Frontal cortex (tissue), 4 donors: Measurements from ENCODE around the gene GALNT8. TPM values are rescaled to one million over a fixed set of nuclear protein-coding genes. Genes with fewer than 3 reads are reported as not detected.

Experiments used
- DNase-seq, 2 donors: peaks; one replicate each; pipeline ENCODE4 v3.0.0; 2012; ENCODE audit warnings: low spot score in 2 of 2
- FAIRE-seq: peaks from 2 replicates; lab custom pipeline; 2012; peaks lifted over from hg19 to GRCh38; lab: Jason Lieb, UNC
- total RNA-seq: library from RNA; depleted of rRNA; stranded (reverse); fragments of >200 nt; gene quantifications from one replicate; pipeline ENCODE4 v1.2.3, GENCODE V29; 2014
- donor health status: control.
- donor health status: control.
- donor health status: control.

Gene GALNT8
- total RNA-seq, 1 donor from 2014 or later = 57.5 TPM

- no peak for FAIRE-seq
- DNase-seq = no peak
Measured at GRCh38 chr12:4787965-4788364, 67.8 kb downstream of the GALNT8 start.

GRCh38 chr12:4789776-4790175 lies 69.6 kb downstream of the GALNT8 start:
- DNase-seq (no peak), FAIRE-seq (no peak)

GRCh38 chr12:4791497-4791896 lies 71.3 kb downstream of the GALNT8 start:
- DNase-seq (no peak), FAIRE-seq (no peak)

DNA sequence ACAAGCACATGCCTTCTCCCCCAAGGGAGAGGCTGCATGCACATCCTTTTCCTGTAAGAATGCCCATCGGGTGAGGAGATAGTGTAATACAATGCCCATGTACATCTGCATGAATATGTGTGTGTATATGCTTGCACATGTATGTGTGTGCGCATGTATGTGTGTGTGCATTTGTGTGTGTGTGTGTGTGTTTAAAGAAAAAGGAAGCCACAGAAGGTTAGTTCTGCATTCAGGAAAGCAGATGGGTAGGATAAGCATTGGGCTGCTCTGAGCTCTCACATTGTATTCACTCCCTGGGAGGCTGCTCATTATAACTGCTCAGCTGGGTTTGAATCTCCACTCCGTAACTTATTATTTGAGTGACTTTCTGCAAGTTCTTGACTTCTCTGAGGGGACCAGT lies 74.3 kb downstream of the GALNT8 start:
- DNase-seq (no peak), FAIRE-seq (no peak)

GRCh38 chr12:4796216-4796615 lies 76.0 kb downstream of the GALNT8 start:
- no peak for DNase-seq
- FAIRE-seq = no peak

- FAIRE-seq (no peak), DNase-seq (no peak)
Measured at GRCh38 chr12:4796694-4797482, 76.7 kb downstream of the GALNT8 start.

DNA sequence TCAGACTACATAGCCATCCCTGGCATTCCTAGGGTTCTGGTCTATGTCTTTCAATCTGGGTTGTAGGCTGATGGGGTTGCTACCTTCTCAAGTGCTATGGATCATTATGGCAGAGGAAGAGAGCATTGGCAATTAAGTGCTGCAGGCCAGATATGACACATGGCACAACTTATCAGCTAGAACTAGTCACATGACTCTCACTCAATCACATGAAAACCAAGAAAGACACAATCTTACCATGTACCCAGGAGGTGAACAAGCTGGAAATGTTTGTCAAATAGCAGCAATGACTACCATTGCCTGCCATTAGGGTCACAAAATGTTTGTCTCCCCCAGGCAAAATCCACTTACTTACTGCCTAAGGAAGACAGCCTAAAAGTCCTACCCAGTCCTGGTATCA lies 80.4 kb downstream of the GALNT8 start:
- DNase-seq (no peak), FAIRE-seq (no peak)

DNA sequence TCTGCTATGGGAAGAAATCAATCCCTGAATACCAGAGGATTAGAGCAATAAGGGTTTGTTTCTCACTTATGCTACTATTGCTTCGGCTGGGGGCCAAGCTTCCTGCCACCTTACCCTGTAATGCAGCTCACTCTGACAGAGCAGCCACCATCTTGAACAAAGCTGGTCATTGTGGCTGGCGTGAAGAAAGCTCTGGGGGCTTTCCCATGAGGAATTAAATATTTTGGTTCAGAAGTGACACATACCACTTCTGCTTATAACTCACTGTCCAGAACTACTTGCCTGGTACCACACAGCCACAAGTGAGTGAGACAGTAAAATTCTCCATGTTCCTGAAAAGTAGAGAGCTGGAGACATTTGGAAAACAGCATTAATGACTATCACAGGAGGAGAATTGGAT lies 82.6 kb downstream of the GALNT8 start:
- FAIRE-seq (no peak), DNase-seq (no peak)

- FAIRE-seq (no peak), DNase-seq (no peak)
Measured at GRCh38 chr12:4806439-4807115, 86.4 kb downstream of the GALNT8 start.

DNA sequence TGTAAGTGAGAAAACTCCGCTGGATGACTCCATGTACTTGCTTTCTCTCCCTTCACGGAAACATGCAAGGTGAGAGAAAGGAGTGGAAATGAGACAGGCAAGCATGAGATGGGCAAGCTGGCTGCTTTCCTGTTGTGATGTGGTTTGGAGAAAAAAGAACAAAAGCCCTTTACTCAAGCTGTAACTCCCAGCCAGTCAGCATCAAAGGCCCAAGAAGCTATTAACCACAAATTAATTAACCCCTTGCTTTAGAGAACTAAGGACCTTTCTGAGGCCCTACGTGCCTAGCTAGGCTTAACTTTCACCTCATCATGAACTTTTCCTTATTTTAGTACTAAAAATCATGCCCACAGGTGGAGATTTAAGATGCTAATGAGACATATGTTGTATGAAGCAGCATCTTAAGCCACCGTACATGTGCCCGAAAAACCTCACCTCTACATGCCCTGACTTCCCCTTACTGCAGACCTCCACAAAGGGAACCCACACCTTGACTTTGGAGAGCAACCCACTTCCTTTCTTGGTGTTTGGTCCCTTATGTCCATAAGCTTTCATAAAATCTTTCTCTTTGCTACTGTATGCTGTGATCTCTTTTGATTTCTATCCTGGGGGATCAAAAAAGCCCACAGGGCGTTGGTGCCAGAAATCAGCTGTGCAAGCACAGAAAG lies 87.0 kb downstream of the GALNT8 start:
- DNase-seq (no peak), FAIRE-seq (no peak)

GRCh38 chr12:4807813-4808212 lies 87.6 kb downstream of the GALNT8 start:
- FAIRE-seq (no peak), DNase-seq (no peak)

GRCh38 chr12:4809013-4809448 lies 88.8 kb downstream of the GALNT8 start:
- DNase-seq (peak; percentile 44 to 48), FAIRE-seq (no peak)

GRCh38 chr12:4809449-4810218 lies 89.4 kb downstream of the GALNT8 start:
- peak in 1 of 2 donors; percentile 28 for DNase-seq
- no peak for FAIRE-seq

GRCh38 chr12:4810219-4810671 lies 90.0 kb downstream of the GALNT8 start:
- FAIRE-seq (no peak), DNase-seq (no peak)

DNA sequence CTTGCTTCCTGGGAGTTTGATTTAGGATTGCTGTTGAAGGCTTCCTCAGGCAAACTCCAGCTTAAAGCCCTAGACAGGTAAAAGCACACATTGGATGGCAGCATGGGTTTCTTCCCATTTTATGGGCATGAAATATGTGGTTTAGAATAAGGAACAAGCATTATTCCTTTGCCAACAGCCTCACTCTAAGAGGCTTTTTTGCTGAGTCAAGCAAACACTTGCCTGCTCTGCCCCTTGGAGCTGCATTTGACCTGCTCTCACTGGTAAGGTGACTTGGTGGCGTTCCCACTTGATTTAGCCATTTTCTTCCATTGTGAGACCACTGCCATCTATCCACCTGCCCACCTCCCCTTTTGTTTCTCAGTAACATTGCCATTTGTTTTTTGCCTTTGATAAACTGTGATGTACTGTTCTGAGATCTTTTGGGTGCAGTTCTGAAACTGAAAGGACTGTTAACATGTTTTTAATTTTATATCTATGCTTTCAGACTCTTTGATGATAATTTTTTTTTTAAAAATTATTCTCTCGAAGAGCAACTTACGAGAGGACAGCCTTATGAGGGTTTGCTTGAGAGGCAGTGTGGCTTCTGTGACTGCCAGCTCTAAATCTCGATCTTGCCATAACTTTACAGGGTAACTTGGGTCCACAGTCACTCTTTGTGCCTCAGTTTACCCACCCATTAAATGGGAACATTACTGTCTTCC lies 92.6 kb downstream of the GALNT8 start:
- DNase-seq = no peak
- no peak for FAIRE-seq

DNA sequence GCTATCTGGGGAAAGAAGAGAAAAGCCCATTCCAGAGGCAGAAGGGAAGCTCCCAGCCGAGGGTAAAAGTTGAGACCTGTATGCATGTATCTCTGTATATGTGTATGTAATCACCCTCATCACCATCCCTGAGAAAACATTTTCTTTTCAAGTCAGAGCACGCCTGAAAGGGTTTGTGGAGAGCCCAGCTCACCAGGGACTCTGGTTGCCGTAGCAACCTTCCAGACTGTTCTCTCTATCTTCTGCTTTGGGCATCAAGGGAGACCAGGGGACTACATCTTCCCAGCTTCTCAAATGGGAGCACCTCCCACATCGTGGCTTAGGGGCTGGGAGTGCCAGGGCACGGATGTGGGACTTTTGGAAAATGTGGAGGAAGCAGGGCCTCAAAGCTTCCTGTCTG lies 93.5 kb downstream of the GALNT8 start:
- FAIRE-seq = no peak
- no peak for DNase-seq

DNA sequence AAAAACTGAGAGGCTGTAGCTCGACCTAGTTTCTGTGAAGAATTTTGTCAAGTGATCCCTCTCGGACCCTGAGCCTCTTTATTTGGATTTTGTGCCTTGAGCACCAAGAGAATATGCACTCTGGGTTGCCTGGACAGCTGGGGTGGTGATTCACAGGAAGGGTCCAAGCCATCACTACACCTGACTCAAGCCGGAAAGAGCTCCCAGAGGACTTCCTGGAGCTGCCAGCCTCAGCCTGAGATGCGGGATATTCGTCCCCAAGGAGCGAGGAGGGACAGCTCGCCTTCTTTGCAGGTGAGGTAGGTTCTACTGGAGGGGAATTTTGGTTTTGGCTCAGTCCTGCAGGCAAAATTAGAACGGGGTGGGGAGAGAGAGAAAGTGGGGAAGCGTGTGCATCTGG lies 94.3 kb downstream of the GALNT8 start:
- no peak for DNase-seq
- no peak for FAIRE-seq

GRCh38 chr12:4816744-4817525 lies 96.7 kb downstream of the GALNT8 start:
- no peak for FAIRE-seq

DNA sequence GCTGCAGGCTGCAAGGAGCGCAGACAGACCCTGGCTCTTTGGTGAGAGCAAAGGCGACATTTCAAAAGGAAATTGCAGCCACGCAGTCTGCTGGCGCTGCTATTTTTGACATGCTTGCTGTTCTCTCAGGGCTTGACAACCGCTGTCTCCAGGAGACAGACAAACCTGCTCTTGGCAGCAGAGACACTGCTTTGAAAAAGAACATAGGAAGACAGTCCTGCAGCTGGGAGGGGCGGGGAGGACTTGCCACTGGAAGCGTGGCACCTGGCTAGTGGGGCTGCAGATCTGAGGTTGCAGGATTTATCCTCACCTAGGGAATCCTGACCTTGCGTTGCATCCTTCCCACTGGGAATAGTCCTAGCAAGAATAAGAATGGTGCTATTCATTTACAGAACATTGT lies 97.7 kb downstream of the GALNT8 start:
- no peak for DNase-seq
- no peak for FAIRE-seq

More at GRCh38 chr12:4816744-4817525, 96.7 kb downstream of the GALNT8 start:
- no peak for DNase-seq
